Muscle of arm (tissue), 14 donors: ENCODE results near the gene C6orf163. TPM values are rescaled to one million over a fixed set of nuclear protein-coding genes. Genes with fewer than 3 reads are reported as not detected.
A peak's percentile ranks its signal among the peaks of the same experiment; 100 is the strongest.
"Not testable (repeated sequence)": the region's sequence is repeated elsewhere in the genome, so short reads cannot be mapped to it uniquely, and the experiment has no call there.

Experiments
- DNase-seq: peaks from one replicate; pipeline ENCODE4 v3.0.0-alpha.2; 2013
- long read RNA-seq, 11 donors: transcript quantifications; one replicate each; lab custom pipeline, GENCODE V29; 2026
- polyA plus RNA-seq, 12 donors: library from polyadenylated mRNA; unstranded; fragments of 120-200 nt; gene quantifications; one replicate each; pipeline ENCODE4 v1.2.1, GENCODE V29; 2013; ENCODE audit not compliant: insufficient read length in 12 of 12

Gene C6orf163
- polyA plus RNA-seq: 1 to 10 TPM in 8 of 12 donors, under 1 TPM in 2, not detected in 2; 0.75 to 5.8 (median 2.2) TPM
- long read RNA-seq, donor 1: 0 reads
- long read RNA-seq, donor 2: 0 reads
- long read RNA-seq, donor 3: 0 reads
- long read RNA-seq, donor 4: 0 reads
- long read RNA-seq, donor 5: 0 reads
- long read RNA-seq, donor 6, partial matches to known transcripts: 0 of 1 reads
- long read RNA-seq, donor 6, other reads (novel, unspliced or antisense): 0 of 1 reads
- long read RNA-seq, donor 7: 0 reads
- long read RNA-seq, donor 8, partial matches to known transcripts: 0 of 1 reads
- long read RNA-seq, donor 8, other reads (novel, unspliced or antisense): 0 of 1 reads
- long read RNA-seq, donor 9: 0 reads
- long read RNA-seq, donor 10: 0 reads
- long read RNA-seq, donor 11: 0 reads

DNA sequence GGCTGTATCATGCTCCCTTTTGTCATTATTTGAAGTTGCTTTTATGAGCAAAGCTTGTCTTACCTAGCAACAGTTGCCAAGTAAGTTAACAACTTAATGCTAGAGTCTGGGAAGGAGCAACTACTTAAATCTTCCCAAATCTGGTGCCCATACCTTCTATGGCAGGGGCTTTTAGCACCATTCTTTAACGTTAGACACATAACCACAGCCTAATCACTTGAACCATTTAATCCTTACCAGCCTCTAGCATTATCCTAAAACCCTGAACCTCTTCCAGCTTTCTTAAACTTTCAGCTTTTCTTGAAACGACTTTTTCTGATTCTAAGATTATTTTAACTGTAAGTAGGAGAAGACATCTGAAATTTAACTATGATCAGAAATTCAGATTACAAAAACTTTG lies at the start of gene C6orf163:
C6orf163 (plus strand) TSS at position 83 of the 400 bp plus-strand sequence; CDS start at position 370, 287 bp downstream.
- DNase-seq: no peak

DNA sequence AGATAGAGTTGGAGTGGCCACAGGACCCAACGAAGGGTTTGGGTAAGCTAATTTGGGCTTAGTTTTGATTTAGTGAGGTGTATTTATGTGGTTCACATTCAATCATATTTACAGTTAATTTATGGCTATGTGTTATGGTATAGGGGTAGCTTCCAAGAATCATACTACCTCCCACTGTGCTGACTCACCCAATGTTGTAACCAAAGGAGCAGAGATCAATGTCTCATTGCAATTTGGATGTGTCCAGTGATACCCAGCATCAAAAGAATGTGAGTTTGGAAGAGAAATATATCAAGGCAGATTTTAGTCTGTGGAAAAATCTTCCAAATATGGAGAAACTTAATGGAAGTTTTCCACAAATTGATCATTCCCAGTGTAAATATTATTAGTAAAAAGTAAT lies 47.5 kb upstream of the C6orf163 start:
- DNase-seq: no peak

- not testable (repeated sequence) for DNase-seq
Measured at GRCh38 chr6:87301277-87301676, 43.3 kb upstream of the C6orf163 start.

GRCh38 chr6:87308970-87309369 lies 35.6 kb upstream of the C6orf163 start:
- no peak for DNase-seq

- DNase-seq: no peak
Measured at GRCh38 chr6:87312860-87313259, 31.8 kb upstream of the C6orf163 start.

DNA sequence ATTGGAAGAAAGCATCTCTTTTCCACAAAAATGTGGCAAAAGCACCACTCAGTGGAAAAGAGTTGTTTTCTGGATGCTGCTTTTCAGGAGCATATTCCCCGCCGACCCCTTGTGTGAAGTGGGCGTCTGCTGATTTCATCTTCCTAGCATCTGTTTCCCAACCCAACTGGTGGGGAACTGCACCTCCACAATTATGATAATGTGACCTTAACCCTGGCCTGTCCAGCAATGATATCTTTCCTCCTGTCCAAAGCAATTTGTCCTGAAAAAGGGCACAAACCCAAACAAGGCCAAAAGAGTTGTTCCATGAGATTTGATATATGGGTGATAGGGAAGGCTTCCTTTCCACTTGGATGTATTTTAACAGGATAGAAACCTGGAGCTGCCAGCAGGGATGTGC lies 29.5 kb upstream of the C6orf163 start:
- DNase-seq: no peak

DNA sequence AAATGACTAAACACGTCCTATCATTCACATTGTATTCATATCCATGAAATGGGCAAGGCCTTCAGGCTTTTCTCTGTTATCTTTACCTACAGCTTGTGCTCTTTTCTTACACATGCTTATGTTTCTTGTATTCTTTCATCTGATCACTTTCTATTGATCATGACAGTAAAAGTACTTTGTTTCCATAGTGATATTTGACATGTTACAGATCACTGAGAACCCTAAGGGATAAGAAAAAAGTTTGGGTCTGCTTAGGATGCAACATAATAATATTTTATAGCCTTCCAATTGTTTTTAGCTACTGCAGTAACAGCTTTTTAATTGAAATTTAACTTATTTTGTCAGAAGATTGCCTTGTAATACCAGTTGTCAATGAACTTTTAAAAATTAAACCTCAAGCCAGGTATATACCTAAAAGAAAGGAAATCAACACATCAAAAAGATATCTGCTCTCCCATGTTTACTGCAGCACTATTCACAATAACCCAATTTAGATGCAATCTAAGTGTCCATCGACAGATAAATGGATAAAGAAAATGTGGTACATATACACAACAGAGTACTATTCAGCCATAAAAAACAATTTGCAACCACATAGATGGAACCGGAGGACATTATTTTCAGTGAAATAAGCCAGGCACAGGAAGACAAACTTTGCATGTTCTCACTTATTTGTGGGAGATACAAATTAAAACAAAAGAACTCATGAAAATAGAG lies 25.2 kb upstream of the C6orf163 start:
- no peak for DNase-seq

- peak; percentile 80 for DNase-seq
Measured at GRCh38 chr6:87322304-87323212, 22.1 kb upstream of the C6orf163 start, which contains the start of gene SMIM8. SMIM8 (plus strand) TSS chr6:87322588; CDS start chr6:87337032, 14,444 bp downstream.

GRCh38 chr6:87323880-87324279 lies 20.7 kb upstream of the C6orf163 start:
- not testable (repeated sequence) for DNase-seq

GRCh38 chr6:87330961-87331360 lies 13.7 kb upstream of the C6orf163 start:
- DNase-seq: no peak

GRCh38 chr6:87333033-87333432 lies 11.6 kb upstream of the C6orf163 start:
- no peak for DNase-seq

- DNase-seq: no peak
Measured at GRCh38 chr6:87333591-87334181, 10.9 kb upstream of the C6orf163 start.

GRCh38 chr6:87334683-87335082 lies 9.9 kb upstream of the C6orf163 start:
- DNase-seq: no peak

DNA sequence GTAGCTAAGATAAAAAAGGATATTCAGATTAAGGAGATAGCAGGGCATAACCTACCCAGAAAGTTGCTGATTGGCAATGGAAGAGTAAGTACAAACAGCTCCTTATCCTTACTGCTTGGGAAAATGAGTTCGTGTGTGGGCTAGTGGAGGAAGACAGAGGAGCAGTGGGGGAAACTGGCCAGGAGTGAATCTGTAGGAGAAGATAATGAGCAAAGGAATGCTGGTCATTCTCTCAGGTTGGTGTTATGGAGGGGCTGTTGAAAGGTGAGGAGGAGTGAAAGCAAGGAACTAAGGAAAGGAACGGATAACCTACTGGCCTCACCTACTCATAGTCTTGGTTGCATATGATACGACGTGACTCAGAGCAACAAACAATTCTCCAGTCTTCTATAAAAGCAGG lies 8.2 kb upstream of the C6orf163 start:
- no peak for DNase-seq

DNA sequence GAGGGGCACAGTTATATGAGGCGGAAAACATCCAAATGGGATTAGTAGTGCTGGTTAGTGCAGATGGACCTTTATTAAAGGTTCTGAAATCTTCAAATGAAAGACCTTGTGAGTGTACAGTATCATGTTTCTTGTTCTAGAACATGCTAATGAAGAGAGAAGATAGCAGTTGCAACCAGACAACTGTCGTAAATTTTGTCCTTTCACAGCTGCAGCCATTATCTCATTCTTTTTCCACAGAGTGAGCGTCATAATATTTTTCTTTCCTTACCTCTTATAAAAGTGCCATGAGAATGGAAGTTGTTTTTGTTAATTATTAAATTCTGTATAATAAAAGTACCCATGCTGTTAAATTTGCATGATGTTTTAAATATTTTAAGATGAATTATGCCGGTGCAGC lies 4.4 kb upstream of the C6orf163 start:
- DNase-seq: no peak

- no peak for DNase-seq
Measured at GRCh38 chr6:87341158-87341557, 3.5 kb upstream of the C6orf163 start.

- DNase-seq: no peak
Measured at GRCh38 chr6:87341899-87342298, 2.7 kb upstream of the C6orf163 start.

GRCh38 chr6:87342829-87343228 lies 1.8 kb upstream of the C6orf163 start:
- DNase-seq: no peak

DNA sequence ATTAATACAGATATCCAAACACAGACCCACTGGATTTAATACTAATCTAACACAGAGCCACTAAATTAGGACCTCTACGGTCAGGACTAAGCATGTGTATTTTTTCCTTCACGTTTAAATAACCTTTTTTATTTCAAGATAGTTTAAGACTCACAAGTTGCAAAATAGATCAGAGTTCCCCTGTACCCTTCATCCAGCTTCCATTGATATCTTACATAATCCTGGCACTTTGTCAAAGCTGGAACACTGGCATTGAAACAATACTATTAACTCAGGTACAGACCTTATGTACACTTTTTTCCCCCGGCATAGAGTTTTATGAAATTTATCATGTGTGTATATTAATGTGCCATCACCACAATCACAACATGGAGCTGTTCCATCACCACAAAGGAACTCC lies 2.1 kb downstream of the C6orf163 start:
- no peak for DNase-seq

DNA sequence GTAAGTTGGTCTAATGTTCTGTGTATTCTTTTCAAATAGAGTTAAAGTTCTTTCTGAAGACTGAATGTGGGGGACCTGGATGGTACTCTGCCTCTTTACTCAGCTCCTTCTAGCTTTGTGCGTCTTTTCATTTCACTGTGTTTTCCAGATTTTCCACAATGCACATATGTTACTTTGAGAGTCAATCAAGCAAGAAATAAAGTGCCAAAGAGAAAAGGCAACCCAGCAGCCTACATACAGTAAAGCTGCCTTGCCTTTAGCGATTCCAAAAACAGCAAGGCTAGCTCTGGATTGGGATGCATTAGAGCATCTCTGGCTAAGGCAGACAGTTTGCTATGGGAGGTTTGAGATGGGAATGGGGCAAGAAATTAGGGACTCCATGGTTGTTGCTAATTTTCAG lies 5.3 kb downstream of the C6orf163 start:
- DNase-seq: no peak

DNA sequence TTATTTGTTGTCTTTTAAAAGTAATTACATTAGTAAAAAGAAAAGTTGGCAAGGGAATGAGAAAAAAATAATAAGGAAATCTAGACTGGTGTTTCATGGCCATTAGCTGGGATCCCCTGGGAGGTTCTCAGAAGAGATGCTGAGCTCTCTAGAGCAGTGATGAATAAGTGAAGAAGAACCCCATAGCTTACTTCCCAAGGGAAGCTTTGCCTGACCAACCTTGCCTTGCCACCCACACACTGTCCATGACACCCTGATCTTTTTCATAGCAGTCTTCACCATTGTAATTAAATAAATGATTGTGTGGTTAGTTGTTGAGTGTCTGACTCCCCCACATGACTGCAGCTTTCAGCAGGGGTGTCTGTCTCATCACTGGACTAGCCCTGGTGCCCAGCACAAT lies 5.9 kb downstream of the C6orf163 start:
- DNase-seq: no peak

DNA sequence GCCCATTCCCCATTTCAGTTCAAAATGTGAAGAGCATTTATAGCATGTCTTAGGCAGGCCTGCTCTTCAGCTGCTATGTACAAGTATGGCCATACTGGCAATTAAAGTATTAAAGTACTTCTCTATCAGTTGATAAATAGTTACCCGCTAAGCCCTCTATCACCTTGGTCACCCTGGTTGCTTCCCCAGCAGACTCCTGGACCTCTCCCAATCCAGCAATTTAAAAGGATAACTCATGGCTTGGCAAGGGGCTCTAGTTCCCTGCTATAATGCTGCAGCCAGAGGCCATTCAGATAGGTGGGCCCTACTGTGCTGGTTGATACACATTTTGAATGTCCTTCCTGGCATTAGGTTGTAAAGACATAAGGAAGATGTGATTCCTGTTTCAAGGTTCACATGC lies 7.0 kb downstream of the C6orf163 start:
- no peak for DNase-seq
